Natural killer cell (primary cell): ENCODE measurements around the gene PGS1. TPM values are rescaled to one million over a fixed set of nuclear protein-coding genes. Genes with fewer than 3 reads are reported as not detected.

Experiments used
- ATAC-seq, 3 donors: fragments of 150-1000 bp in 2 of 3; fragments of 200-7000 bp in 1 of 3; cut with Tn5 transposase; 1 replicate in 1 of 3; 2 replicates in 2 of 3; pipeline ENCODE4 v1.10.0; 2021; ENCODE audit warnings: mild to moderate bottlenecking in 2 of 3, moderate library complexity in 2 of 3
- DNase-seq, 2 donors: peaks; one replicate each; pipeline versions ENCODE4 v3.0.0 to v3.0.0-alpha.2; 2013 to 2021; ENCODE audit warnings: mixed read lengths in 1 of 2
- H3K27ac ChIP-seq: one replicate; pipeline ENCODE4 v1.5.1; 2013; ENCODE audit warnings: mild to moderate bottlenecking, low read length
- H3K27me3 ChIP-seq: one replicate; pipeline ENCODE4 v1.6.1; 2013; ENCODE audit warnings: low read length; ENCODE audit not compliant: control insufficient read depth, insufficient read depth
- H3K36me3 ChIP-seq: one replicate; pipeline ENCODE4 v1.6.1; 2013; ENCODE audit warnings: low read length; ENCODE audit not compliant: control insufficient read depth, insufficient read depth
- H3K4me1 ChIP-seq: one replicate; pipeline ENCODE4 v1.6.1; 2013; ENCODE audit warnings: low read length; ENCODE audit not compliant: control insufficient read depth, insufficient read depth
- H3K4me3 ChIP-seq: one replicate; pipeline ENCODE4 v1.5.1; 2013; ENCODE audit warnings: low read length
- H3K9me3 ChIP-seq: one replicate; pipeline ENCODE4 v1.6.1; 2013; ENCODE audit warnings: low read length; ENCODE audit not compliant: control insufficient read depth, insufficient read depth
- H3K27ac Mint-ChIP-seq, 2 donors: one replicate each; pipeline ENCODE4 v1.8.0; 2022; ENCODE audit warnings: mild to moderate bottlenecking in 2 of 2, mixed read lengths in 2 of 2, moderate library complexity in 1 of 2
- H3K27me3 Mint-ChIP-seq, 2 donors: one replicate each; pipeline ENCODE4 v1.8.0; 2022; ENCODE audit warnings: low read depth in 2 of 2, mixed read lengths in 2 of 2
- H3K36me3 Mint-ChIP-seq: one replicate; pipeline ENCODE4 v1.8.0; 2022; ENCODE audit warnings: mixed read lengths
- H3K4me1 Mint-ChIP-seq, 2 donors: one replicate each; pipeline ENCODE4 v1.8.0; 2022; ENCODE audit warnings: mixed read lengths in 2 of 2
- H3K4me3 Mint-ChIP-seq: one replicate; pipeline ENCODE4 v1.8.0; 2022; ENCODE audit warnings: mild to moderate bottlenecking, moderate library complexity, mixed read lengths
- H3K9me3 Mint-ChIP-seq, 2 donors: one replicate each; pipeline ENCODE4 v1.8.0; 2022; ENCODE audit warnings: mixed read lengths in 2 of 2
- CTCF ChIP-seq: fragments of 200-600 bp; IDR thresholded peaks from one replicate; pipeline ENCODE4 v1.8.0; 2022; ENCODE audit warnings: antibody characterized with exemption
- WGBS: methylation state at CpG from one replicate; pipeline ENCODE4 v1.1.7; 2013; ENCODE audit warnings: missing lambda C conversion rate; ENCODE audit not compliant: insufficient coverage; 5-methylcytosine and 5-hydroxymethylcytosine counted together
- intact Hi-C: fragments of 100-400 bp; cut with micrococcal nuclease; formaldehyde crosslinking; loops from one replicate; pipeline ENCODE4 v1.14.2; 2022
- total RNA-seq, 4 donors: library from RNA; stranded (reverse); fragments of 120-200 nt in 1 of 4; gene quantifications; one replicate each; pipeline versions ENCODE4 v1.2.3 to v1.2.4, GENCODE V29; 2013 to 2022

PGS1 gene
- total RNA-seq, 3 donors from 2014 or later (not counting 1 experiment from before 2014, with no cell fraction given) = 47.9 to 53.6 (median 48.3) TPM

- H3K27ac ChIP-seq = no peak overlapping the region
- H3K36me3 ChIP-seq = peaks cover 4% of the 10 kb centered on the region
- H3K9me3 ChIP-seq = no peaks in the 10 kb centered on the region
- no peak overlapping the region for H3K4me3 ChIP-seq
- TF ChIP-seq CTCF = no peak
- H3K27me3 ChIP-seq = no peaks in the 10 kb centered on the region
- DNase-seq (no peak), ATAC-seq (no peak)
- Mint-ChIP-seq H3K9me3 (no peaks in the 10 kb centered on the region), H3K27me3 (no peaks in the 10 kb centered on the region), H3K27ac (no peak overlapping the region), H3K4me3 (no peak overlapping the region), H3K36me3 (no peaks in the 10 kb centered on the region), H3K4me1 (peaks cover under 1 to 6% of the 10 kb centered on the region in 2 donors)
- 93% methylated on average over 13 of the region's 13 CpGs for WGBS
- no peaks in the 10 kb centered on the region for H3K4me1 ChIP-seq
- intact Hi-C loops = no loop called here
Observed at GRCh38 chr17:78433780-78434335, 55.4 kb downstream of the PGS1 start.

- no peaks in the 10 kb centered on the region for H3K9me3 ChIP-seq
- ATAC-seq (no peak), DNase-seq (no peak)
- no peaks in the 10 kb centered on the region for H3K27me3 ChIP-seq
- H3K27me3 Mint-ChIP-seq = no peaks in the 10 kb centered on the region
- intact Hi-C loops = no loop called here
- no peak for TF ChIP-seq CTCF
- no peak overlapping the region for H3K27ac Mint-ChIP-seq
- no peaks in the 10 kb centered on the region for H3K4me1 ChIP-seq
- H3K36me3 Mint-ChIP-seq = no peaks in the 10 kb centered on the region
- H3K36me3 ChIP-seq = no peaks in the 10 kb centered on the region
- H3K4me3 Mint-ChIP-seq = no peak overlapping the region
- peaks cover 5 to 6% of the 10 kb centered on the region in 2 donors for H3K4me1 Mint-ChIP-seq
- no peaks in the 10 kb centered on the region for H3K9me3 Mint-ChIP-seq
- H3K27ac ChIP-seq = no peak overlapping the region
- no peak overlapping the region for H3K4me3 ChIP-seq
- WGBS = 77% methylated on average over 16 of the region's 18 CpGs
Observed at GRCh38 chr17:78434455-78435329, 56.2 kb downstream of the PGS1 start.

- Mint-ChIP-seq H3K27me3 (no peaks in the 10 kb centered on the region), H3K4me1 (peaks cover 5% of the 10 kb centered on the region in 2 donors), H3K4me3 (no peak overlapping the region), H3K36me3 (no peaks in the 10 kb centered on the region), H3K27ac (no peak overlapping the region), H3K9me3 (no peaks in the 10 kb centered on the region)
- ATAC-seq (no peak), DNase-seq (no peak)
- 84% methylated on average over 17 of the region's 19 CpGs for WGBS
- Histone ChIP-seq H3K27me3 (no peaks in the 10 kb centered on the region), H3K4me3 (no peak overlapping the region), H3K27ac (no peak overlapping the region), H3K36me3 (no peaks in the 10 kb centered on the region), H3K9me3 (no peaks in the 10 kb centered on the region), H3K4me1 (no peaks in the 10 kb centered on the region)
- intact Hi-C loops = no loop called here
- no peak for TF ChIP-seq CTCF
Observed at GRCh38 chr17:78435330-78436005, 57.0 kb downstream of the PGS1 start.
